Upper lobe of right lung (tissue), 1 donor: Measurements from ENCODE around the gene TCN1. TPM values are rescaled to one million over a fixed set of nuclear protein-coding genes. Genes with fewer than 3 reads are reported as not detected.

Source experiments
- ATAC-seq: fragments of 200-7000 bp; cut with Tn5 transposase; one replicate; pipeline ENCODE4 v1.9.1; 2020; ENCODE audit warnings: mild to moderate bottlenecking, moderate library complexity
- DNase-seq: peaks from one replicate; pipeline ENCODE4 v3.0.0-alpha.2; 2020
- H3K27ac ChIP-seq: fragments of 200-600 bp; one replicate; pipeline ENCODE4 v1.8.0; 2022
- H3K27me3 ChIP-seq: fragments of 200-600 bp; one replicate; pipeline ENCODE4 v1.8.0; 2022; ENCODE audit warnings: mild to moderate bottlenecking
- H3K36me3 ChIP-seq: fragments of 200-600 bp; one replicate; pipeline ENCODE4 v1.8.0; 2022
- H3K4me1 ChIP-seq: fragments of 200-600 bp; one replicate; pipeline ENCODE4 v1.8.0; 2022
- H3K4me3 ChIP-seq: fragments of 200-600 bp; one replicate; pipeline ENCODE4 v1.8.0; 2022; ENCODE audit warnings: mild to moderate bottlenecking
- H3K9me3 ChIP-seq: fragments of 200-600 bp; one replicate; pipeline ENCODE4 v1.8.0; 2022
- intact Hi-C: fragments of 100-400 bp; cut with DNase I; formaldehyde crosslinking; loops from one replicate; pipeline ENCODE4 v1.11.0; 2022
- total RNA-seq: library from RNA; stranded (reverse); fragmentation: NEBNext Ultra II Directional; extraction: Animal tissue kit (Norgen Biotek cat#: 25700); gene quantifications from one replicate; pipeline ENCODE4 v1.2.1, GENCODE V29; 2021
- TF ChIP-seq, protein P1 (sequence below): fragments of 200-600 bp; IDR thresholded peaks from one replicate; pipeline ENCODE4 v1.8.0; 2022; ENCODE audit warnings: antibody characterized with exemption
- donor health status: DM: no; HTN: yes; CAD: no; lungs with severe emphysema.

The TCN1 gene
- total RNA-seq, 1 donor from 2014 or later: not detected

DNA sequence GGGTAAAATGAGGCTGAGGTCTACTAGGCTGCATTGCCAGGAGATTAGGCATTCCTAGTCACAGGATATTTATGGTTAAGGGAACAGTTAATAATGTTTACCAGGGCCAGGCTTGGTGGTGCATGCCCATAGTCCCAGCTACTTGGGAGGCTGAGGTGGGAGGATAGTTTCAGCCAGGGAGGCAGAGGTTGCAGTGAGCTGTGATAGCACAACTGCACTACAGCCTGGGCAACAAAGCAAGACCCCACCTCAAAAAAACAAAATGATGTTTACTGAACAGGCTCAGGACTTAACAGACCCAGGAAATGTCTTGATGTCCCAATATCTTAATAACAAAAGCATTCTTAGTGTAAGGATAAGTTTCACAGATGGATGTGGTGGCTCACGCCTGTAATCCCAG lies 52.9 kb downstream of the TCN1 start:
- Histone ChIP-seq H3K27me3 (no peaks in the 10 kb centered on the region), H3K4me3 (no peak overlapping the region), H3K9me3 (no peaks in the 10 kb centered on the region), H3K4me1 (peaks cover 6% of the 10 kb centered on the region), H3K36me3 (peaks cover 7% of the 10 kb centered on the region), H3K27ac (no peak overlapping the region)
- no peak for ATAC-seq
- DNase-seq: no peak
- intact Hi-C loops: no loop called here
- TF ChIP-seq, protein P1, sequence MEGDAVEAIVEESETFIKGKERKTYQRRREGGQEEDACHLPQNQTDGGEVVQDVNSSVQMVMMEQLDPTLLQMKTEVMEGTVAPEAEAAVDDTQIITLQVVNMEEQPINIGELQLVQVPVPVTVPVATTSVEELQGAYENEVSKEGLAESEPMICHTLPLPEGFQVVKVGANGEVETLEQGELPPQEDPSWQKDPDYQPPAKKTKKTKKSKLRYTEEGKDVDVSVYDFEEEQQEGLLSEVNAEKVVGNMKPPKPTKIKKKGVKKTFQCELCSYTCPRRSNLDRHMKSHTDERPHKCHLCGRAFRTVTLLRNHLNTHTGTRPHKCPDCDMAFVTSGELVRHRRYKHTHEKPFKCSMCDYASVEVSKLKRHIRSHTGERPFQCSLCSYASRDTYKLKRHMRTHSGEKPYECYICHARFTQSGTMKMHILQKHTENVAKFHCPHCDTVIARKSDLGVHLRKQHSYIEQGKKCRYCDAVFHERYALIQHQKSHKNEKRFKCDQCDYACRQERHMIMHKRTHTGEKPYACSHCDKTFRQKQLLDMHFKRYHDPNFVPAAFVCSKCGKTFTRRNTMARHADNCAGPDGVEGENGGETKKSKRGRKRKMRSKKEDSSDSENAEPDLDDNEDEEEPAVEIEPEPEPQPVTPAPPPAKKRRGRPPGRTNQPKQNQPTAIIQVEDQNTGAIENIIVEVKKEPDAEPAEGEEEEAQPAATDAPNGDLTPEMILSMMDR: no peak

DNA sequence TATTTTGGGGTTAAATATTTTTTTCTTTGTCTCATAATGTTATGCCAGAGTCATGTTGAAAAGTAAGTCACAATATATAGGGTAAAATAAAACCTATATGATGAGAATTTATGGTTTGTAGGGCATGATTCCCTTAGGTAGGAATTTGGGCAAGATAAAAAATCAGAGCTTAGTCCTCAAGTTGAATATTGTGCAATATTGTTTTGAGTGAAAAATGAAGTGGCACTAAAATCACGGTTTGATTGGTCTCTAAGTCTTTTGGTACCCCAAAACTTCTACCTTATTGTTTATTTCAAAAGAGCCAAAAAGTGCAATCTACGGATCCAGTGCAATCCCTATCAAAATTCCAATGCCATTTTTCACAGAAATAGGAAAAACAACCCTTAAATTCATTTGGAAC lies 54.1 kb downstream of the TCN1 start:
- DNase-seq (no peak), ATAC-seq (no peak)
- intact Hi-C loops: no loop called here

DNA sequence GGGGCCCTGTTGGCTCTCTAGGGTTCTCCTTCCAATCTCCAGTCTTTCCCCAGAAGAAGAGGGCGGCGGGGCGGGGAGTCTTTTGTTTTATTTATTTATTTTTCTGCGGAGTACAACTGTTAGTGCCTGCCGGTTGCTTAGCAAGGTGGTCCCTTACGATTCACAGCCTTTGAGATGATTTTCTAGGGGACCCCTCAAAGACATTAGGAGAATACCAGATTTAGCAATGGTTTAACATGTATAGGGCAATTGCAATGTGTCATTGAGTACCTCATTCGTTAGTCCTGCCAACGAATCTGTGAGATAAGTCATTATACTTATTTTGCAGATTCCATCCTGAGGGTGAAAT lies 55.4 kb downstream of the TCN1 start:
- peaks cover 32% of the 10 kb centered on the region for H3K36me3 ChIP-seq
- H3K9me3 ChIP-seq: no peaks in the 10 kb centered on the region
- intact Hi-C loops: no loop called here
- peak overlapping the region; percentile 91 for H3K27ac ChIP-seq
- H3K4me1 ChIP-seq: peaks cover 6% of the 10 kb centered on the region
- no peaks in the 10 kb centered on the region for H3K27me3 ChIP-seq
- peak overlapping the region; percentile 94 for H3K4me3 ChIP-seq
- no peak for DNase-seq
- no peak for ATAC-seq
- TF ChIP-seq, protein P1: no peak

More for the DNA sequence above, 54.1 kb downstream of the TCN1 start:
- no peaks in the 10 kb centered on the region for H3K9me3 ChIP-seq
- TF ChIP-seq, protein P1: no peak
- no peaks in the 10 kb centered on the region for H3K27me3 ChIP-seq
- no peak overlapping the region for H3K27ac ChIP-seq
- no peak overlapping the region for H3K4me3 ChIP-seq
- peaks cover 19% of the 10 kb centered on the region for H3K36me3 ChIP-seq
- peaks cover 6% of the 10 kb centered on the region for H3K4me1 ChIP-seq

DNA sequence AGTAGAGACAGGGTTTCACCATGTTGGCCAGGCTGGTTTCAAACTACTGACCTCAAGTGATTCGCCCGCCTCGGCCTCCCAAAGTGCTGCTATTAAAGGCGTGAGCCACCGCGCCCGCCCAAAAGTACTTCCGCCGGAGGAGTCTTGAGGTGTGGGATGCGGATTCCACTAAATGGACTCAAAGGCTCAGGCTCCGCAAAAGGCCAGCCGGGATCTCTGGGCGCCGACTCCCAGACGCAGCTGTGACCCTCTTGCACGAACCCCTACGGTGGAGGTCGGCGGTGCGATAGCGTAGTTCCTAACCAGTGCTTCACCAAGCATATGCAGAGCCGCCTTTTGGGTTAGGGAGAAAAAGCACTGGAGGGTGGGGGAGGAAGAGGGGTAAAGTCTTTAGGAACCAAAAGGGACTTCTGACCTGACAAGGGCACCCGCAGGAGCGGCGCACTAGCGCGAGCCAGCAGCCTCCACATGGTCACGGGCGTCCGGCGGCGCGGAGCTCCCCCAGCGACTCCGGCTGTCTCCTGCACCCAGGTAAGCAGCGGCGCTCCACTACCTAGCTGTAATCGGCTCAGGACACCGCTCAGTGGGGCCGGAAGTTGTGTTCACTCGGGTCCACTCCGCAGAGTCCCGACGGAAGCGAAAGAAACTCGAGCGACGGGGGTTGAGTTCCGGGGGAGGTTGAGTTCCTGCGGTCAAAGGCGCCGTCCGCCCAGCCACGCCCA lies 55.9 kb downstream of the TCN1 start, which contains the start of gene MRPL16:
Gene MRPL16, minus strand, starts transcription at position 590 of the 722 bp plus-strand sequence. Its CDS starts 120 bp downstream, at position 470.
- intact Hi-C loops: no loop called here
- Histone ChIP-seq H3K9me3 (no peaks in the 10 kb centered on the region), H3K4me1 (peaks cover 6% of the 10 kb centered on the region), H3K36me3 (peaks cover 38% of the 10 kb centered on the region), H3K4me3 (peak within 1 kb of the TSS; percentile 94), H3K27ac (peak within 1 kb of the TSS; percentile 91), H3K27me3 (no peaks in the 10 kb centered on the region)
- peak; percentile 94 for DNase-seq
- TF ChIP-seq, protein P1: peak; percentile 14
- ATAC-seq: peak; percentile 99

DNA sequence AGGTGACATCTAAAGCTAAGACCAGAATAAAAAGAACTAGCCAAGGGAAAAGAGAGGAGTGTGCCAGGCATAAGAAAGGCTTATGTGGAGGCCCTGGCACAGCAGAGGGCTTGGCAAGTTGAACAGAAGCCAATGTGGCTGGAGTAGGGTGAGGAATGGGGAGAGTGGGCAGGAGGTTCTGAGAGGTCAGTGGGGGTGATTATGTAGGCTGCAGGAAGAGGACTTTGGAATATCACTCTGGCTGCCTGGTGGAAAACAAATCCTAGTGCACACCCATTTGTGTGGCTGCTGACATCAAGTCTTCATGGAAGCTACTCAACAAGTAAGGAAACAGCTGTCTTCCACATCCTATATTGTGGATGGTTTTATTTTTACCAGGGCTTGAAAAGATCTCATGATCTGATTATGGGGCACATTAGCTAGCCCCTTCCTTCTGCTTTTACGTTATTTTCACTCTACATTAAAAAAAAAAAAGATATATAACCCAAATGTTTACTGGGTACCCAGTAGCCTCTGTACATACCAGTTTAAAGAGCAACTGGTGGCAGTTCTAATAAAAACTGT lies 59.2 kb downstream of the TCN1 start:
- DNase-seq (no peak), ATAC-seq (no peak)
- H3K36me3 ChIP-seq: peaks cover 61% of the 10 kb centered on the region
- H3K27me3 ChIP-seq: no peaks in the 10 kb centered on the region
- TF ChIP-seq, protein P1: no peak
- no peaks in the 10 kb centered on the region for H3K9me3 ChIP-seq
- no peak overlapping the region for H3K27ac ChIP-seq
- intact Hi-C loops: no loop called here
- H3K4me1 ChIP-seq: peaks cover 6% of the 10 kb centered on the region
- H3K4me3 ChIP-seq: no peak overlapping the region
